Keratinocyte (primary cell): ENCODE data around the gene RYR1.

Source experiments
- CTCF ChIP-seq, 3 experiments: IDR thresholded peaks in 1 of 3; conservative IDR thresholded peaks in 1 of 3; optimal IDR thresholded peaks in 1 of 3; 2 replicates in 2 of 3; 3 replicates in 1 of 3; pipeline versions ENCODE3 to v1.5.1; 2011; ENCODE audit warnings: low read length in 3 of 3, mild to moderate bottlenecking in 3 of 3, moderate library complexity in 2 of 3, control low read depth in 1 of 3, inconsistent platforms in 1 of 3; ENCODE audit not compliant: insufficient read depth in 2 of 3; ENCODE audit errors: extremely low read depth in 1 of 3
- EZH2 ChIP-seq: IDR thresholded peaks from one replicate; pipeline ENCODE4 v1.6.1; 2012; ENCODE audit warnings: inconsistent platforms, mild to moderate bottlenecking, low read length, moderate library complexity

- no peak for TF ChIP-seq EZH2
- no peak for TF ChIP-seq CTCF (optimal IDR thresholded peaks at IDR 0.05 in 1 of 3, IDR thresholded peaks at IDR 0.05 in 1 of 3, conservative IDR thresholded peaks at IDR 0.05 in 1 of 3; ENCODE audit: extremely low read depth in 1 of 3, insufficient read depth in 2 of 3, low read length in 3 of 3)
These were observed 45.7 kb upstream of the RYR1 start, which contains the start of gene GGN for GRCh38 chr19:38387550-38388348.
